ENCODE results near the gene PIK3C3.

Gene PIK3C3

GRCh38 chr18:42025491-42025890 lies 70.5 kb downstream of the PIK3C3 start:
- H3K4me3 ChIP-seq (ENCODE audit: low read depth, low read length): no peak overlapping the region
- H3K27ac ChIP-seq: no peak overlapping the region
- H3K27me3 ChIP-seq (ENCODE audit: insufficient read depth, low read depth, severe bottlenecking): no peaks in the 10 kb centered on the region
- peaks cover 15% of the 10 kb centered on the region for H3K36me3 ChIP-seq
- no peaks in the 10 kb centered on the region for H3K9me3 ChIP-seq (ENCODE audit: severe bottlenecking)
- TF ChIP-seq CTCF (IDR thresholded peaks at IDR 0.05; ENCODE audit: low read depth, low read length): no peak
- DNase-seq: no peak

GRCh38 chr18:42025974-42026625 lies 71.1 kb downstream of the PIK3C3 start:
- no peak overlapping the region for H3K4me3 ChIP-seq (ENCODE audit: low read depth, low read length)
- H3K9me3 ChIP-seq (ENCODE audit: severe bottlenecking): no peaks in the 10 kb centered on the region
- no peak for TF ChIP-seq CTCF (IDR thresholded peaks at IDR 0.05; ENCODE audit: low read depth, low read length)
- H3K27me3 ChIP-seq (ENCODE audit: insufficient read depth, low read depth, severe bottlenecking): no peaks in the 10 kb centered on the region
- peaks cover 11% of the 10 kb centered on the region for H3K36me3 ChIP-seq
- H3K27ac ChIP-seq: no peak overlapping the region
- no peak for DNase-seq

GRCh38 chr18:42028247-42028832 lies 73.3 kb downstream of the PIK3C3 start:
- H3K36me3 ChIP-seq: peaks cover 14% of the 10 kb centered on the region
- no peaks in the 10 kb centered on the region for H3K9me3 ChIP-seq (ENCODE audit: severe bottlenecking)
- TF ChIP-seq CTCF (IDR thresholded peaks at IDR 0.05; ENCODE audit: low read depth, low read length): peak; percentile 65
- no peak overlapping the region for H3K27ac ChIP-seq
- no peaks in the 10 kb centered on the region for H3K27me3 ChIP-seq (ENCODE audit: insufficient read depth, low read depth, severe bottlenecking)
- no peak overlapping the region for H3K4me3 ChIP-seq (ENCODE audit: low read depth, low read length)
- DNase-seq: peak; percentile 19

- H3K36me3 ChIP-seq: peaks cover 14% of the 10 kb centered on the region
- no peak for DNase-seq
- no peaks in the 10 kb centered on the region for H3K27me3 ChIP-seq (ENCODE audit: insufficient read depth, low read depth, severe bottlenecking)
- H3K9me3 ChIP-seq (ENCODE audit: severe bottlenecking): no peaks in the 10 kb centered on the region
- H3K27ac ChIP-seq: no peak overlapping the region
- H3K4me3 ChIP-seq (ENCODE audit: low read depth, low read length): no peak overlapping the region
- TF ChIP-seq CTCF (IDR thresholded peaks at IDR 0.05; ENCODE audit: low read depth, low read length): no peak
Measured at GRCh38 chr18:42029092-42029491, 74.1 kb downstream of the PIK3C3 start.

- Histone ChIP-seq H3K4me3 (ENCODE audit: low read depth, low read length) (no peak overlapping the region), H3K36me3 (peaks cover 23% of the 10 kb centered on the region), H3K27me3 (ENCODE audit: insufficient read depth, low read depth, severe bottlenecking) (no peaks in the 10 kb centered on the region), H3K9me3 (ENCODE audit: severe bottlenecking) (no peaks in the 10 kb centered on the region), H3K27ac (no peak overlapping the region)
- peak; percentile 82 for TF ChIP-seq CTCF (IDR thresholded peaks at IDR 0.05; ENCODE audit: low read depth, low read length)
- peak; percentile 50 for DNase-seq
Measured at GRCh38 chr18:42030586-42031182, 75.7 kb downstream of the PIK3C3 start.
